DOHH2 (cell line): Measurements from ENCODE around the gene EN1.

Experiments used
- H3F3A ChIP-seq: fragments of 200-600 bp; sonication (generic), shearing (Covaris generic); 2 replicates; pipeline ENCODE4 v1.6.0; 2016; ENCODE audit warnings: antibody characterized with exemption, mild to moderate bottlenecking; ENCODE audit not compliant: control insufficient read depth, insufficient read depth
- H3K27ac ChIP-seq: fragments of 200-600 bp; sonication (generic); 2 replicates; pipeline ENCODE4 v1.5.1; 2014; ENCODE audit warnings: low read depth, mild to moderate bottlenecking, low read length, moderate library complexity
- H3K27me3 ChIP-seq: fragments of 200-600 bp; sonication (generic); 2 replicates; pipeline ENCODE4 v1.6.1; 2014; ENCODE audit warnings: mild to moderate bottlenecking, low read length, mixed read lengths; ENCODE audit not compliant: control insufficient read depth
- H3K36me3 ChIP-seq: fragments of 200-600 bp; sonication (generic); 2 replicates; pipeline ENCODE4 v1.6.1; 2014; ENCODE audit warnings: mild to moderate bottlenecking, low read length, moderate library complexity, mixed read lengths; ENCODE audit not compliant: control insufficient read depth
- H3K4me1 ChIP-seq: fragments of 200-600 bp; sonication (generic); 2 replicates; pipeline ENCODE4 v1.6.1; 2014; ENCODE audit warnings: mild to moderate bottlenecking, low read length, mixed read lengths; ENCODE audit not compliant: control insufficient read depth
- H3K4me2 ChIP-seq: fragments of 200-600 bp; sonication (generic); 2 replicates; pipeline ENCODE4 v1.6.0; 2014; ENCODE audit warnings: mild to moderate bottlenecking, low read length, moderate library complexity
- H3K4me3 ChIP-seq: fragments of 200-600 bp; sonication (generic); 2 replicates; pipeline ENCODE4 v1.5.1; 2014; ENCODE audit warnings: mild to moderate bottlenecking, low read length, mixed read lengths
- H3K79me2 ChIP-seq: fragments of 200-600 bp; sonication (generic); 2 replicates; pipeline ENCODE4 v1.6.1; 2014; ENCODE audit warnings: mild to moderate bottlenecking, low read length, mixed read lengths; ENCODE audit not compliant: control insufficient read depth
- H3K9me2 ChIP-seq: fragments of 200-600 bp; sonication (generic); replicated peaks from 2 replicates; pipeline ENCODE4 v1.6.1; 2014; ENCODE audit warnings: mild to moderate bottlenecking, low read length, mixed read lengths; ENCODE audit not compliant: control insufficient read depth
- H3K9me3 ChIP-seq: fragments of 200-600 bp; sonication (generic); 2 replicates; pipeline ENCODE4 v1.6.1; 2014; ENCODE audit warnings: antibody characterized with exemption, low read length, mixed read lengths; ENCODE audit not compliant: control insufficient read depth, insufficient read depth
- H4K20me1 ChIP-seq: fragments of 200-600 bp; sonication (generic); 2 replicates; pipeline ENCODE4 v1.6.0; 2014; ENCODE audit warnings: low read depth, mild to moderate bottlenecking, antibody characterized with exemption, low read length, moderate library complexity; ENCODE audit not compliant: control insufficient read depth, insufficient read depth
- CTCF ChIP-seq: fragments of 200-600 bp; sonication (generic); IDR thresholded peaks from one replicate; pipeline ENCODE4 v1.5.1; 2014; ENCODE audit warnings: antibody characterized with exemption, mild to moderate bottlenecking, low read depth, low read length; ENCODE audit not compliant: poor library complexity, severe bottlenecking
- EZH2phosphoT487 ChIP-seq: fragments of 200-600 bp; sonication (generic); IDR thresholded peaks from 2 replicates; pipeline ENCODE4 v1.6.1; 2017; ENCODE audit warnings: borderline replicate concordance, mild to moderate bottlenecking, antibody characterized with exemption, low read length, moderate library complexity, mixed read lengths

The EN1 gene

GRCh38 chr2:118813601-118814339, 33.7 kb downstream of the EN1 start:
- H3F3A ChIP-seq = no peaks in the 10 kb centered on the region
- H3K27ac ChIP-seq = no peak overlapping the region
- peaks cover 11% of the 10 kb centered on the region for H3K27me3 ChIP-seq
- H3K4me2 ChIP-seq = no peak overlapping the region
- no peak for TF ChIP-seq CTCF
- TF ChIP-seq EZH2phosphoT487 = no peak
- no peaks in the 10 kb centered on the region for H3K9me2 ChIP-seq
- no peaks in the 10 kb centered on the region for H3K4me1 ChIP-seq
- no peaks in the 10 kb centered on the region for H3K9me3 ChIP-seq
- no peaks in the 10 kb centered on the region for H3K79me2 ChIP-seq
- no peaks in the 10 kb centered on the region for H4K20me1 ChIP-seq
- no peaks in the 10 kb centered on the region for H3K36me3 ChIP-seq
- H3K4me3 ChIP-seq = no peak overlapping the region

DNA sequence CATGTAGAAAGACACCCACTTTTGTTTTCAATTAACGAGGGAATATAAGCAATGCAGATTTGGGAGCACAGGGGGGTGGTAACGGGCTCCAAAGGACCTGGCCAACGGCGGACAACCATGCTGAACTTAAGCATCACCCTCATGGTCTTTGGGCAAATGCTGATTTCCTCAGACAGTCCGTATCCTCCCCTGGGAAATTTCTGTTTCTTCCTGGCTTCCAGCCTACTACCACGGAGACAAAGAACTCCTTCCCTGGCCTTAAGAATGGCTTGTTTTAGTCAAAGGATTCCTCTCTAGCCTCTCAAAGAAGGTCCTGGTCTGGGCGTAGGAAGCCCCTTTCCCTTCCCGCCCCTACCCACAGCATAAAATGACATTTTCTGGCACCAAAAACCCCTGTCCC, 34.3 kb downstream of the EN1 start:
- no peak overlapping the region for H3K4me3 ChIP-seq
- no peaks in the 10 kb centered on the region for H3K9me3 ChIP-seq
- H3K27ac ChIP-seq = no peak overlapping the region
- peaks cover 11% of the 10 kb centered on the region for H3K27me3 ChIP-seq
- H3K4me1 ChIP-seq = no peaks in the 10 kb centered on the region
- no peaks in the 10 kb centered on the region for H3F3A ChIP-seq
- no peaks in the 10 kb centered on the region for H3K36me3 ChIP-seq
- TF ChIP-seq CTCF (no peak), EZH2phosphoT487 (no peak)
- H3K4me2 ChIP-seq = no peak overlapping the region
- no peaks in the 10 kb centered on the region for H4K20me1 ChIP-seq
- H3K9me2 ChIP-seq = no peaks in the 10 kb centered on the region
- no peaks in the 10 kb centered on the region for H3K79me2 ChIP-seq

DNA sequence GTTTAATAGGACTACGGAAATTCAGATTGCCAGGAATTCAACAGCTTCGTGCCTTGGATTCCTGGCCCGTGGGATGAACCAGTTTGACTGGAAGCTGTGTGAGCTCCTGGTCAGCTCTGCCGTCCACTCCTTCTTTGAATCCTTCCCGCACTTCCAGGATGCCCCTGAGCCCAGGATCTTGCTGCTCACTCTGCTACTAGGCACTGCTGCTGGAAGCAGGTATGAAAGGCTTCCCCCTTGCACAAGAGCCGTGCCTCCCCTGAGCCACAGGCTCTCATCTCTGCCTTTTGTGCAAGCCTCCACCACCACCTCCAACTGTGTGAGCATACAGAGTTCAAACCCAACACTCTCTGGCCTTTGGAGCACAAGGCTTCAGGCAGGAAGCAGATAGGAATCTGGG, 34.9 kb downstream of the EN1 start:
- Histone ChIP-seq H3K9me3 (no peaks in the 10 kb centered on the region), H3K4me2 (no peak overlapping the region), H3K9me2 (no peaks in the 10 kb centered on the region), H3K4me1 (no peaks in the 10 kb centered on the region), H3K4me3 (no peak overlapping the region), H3K27ac (no peak overlapping the region), H3K79me2 (no peaks in the 10 kb centered on the region), H3K36me3 (no peaks in the 10 kb centered on the region), H3F3A (no peaks in the 10 kb centered on the region), H3K27me3 (peaks cover 11% of the 10 kb centered on the region), H4K20me1 (no peaks in the 10 kb centered on the region)
- TF ChIP-seq EZH2phosphoT487 (no peak), CTCF (no peak)
